ENCODE measurements around the gene ATP12A.
A peak's percentile ranks its signal among the peaks of the same experiment; 100 is the strongest.

Gene ATP12A

DNA sequence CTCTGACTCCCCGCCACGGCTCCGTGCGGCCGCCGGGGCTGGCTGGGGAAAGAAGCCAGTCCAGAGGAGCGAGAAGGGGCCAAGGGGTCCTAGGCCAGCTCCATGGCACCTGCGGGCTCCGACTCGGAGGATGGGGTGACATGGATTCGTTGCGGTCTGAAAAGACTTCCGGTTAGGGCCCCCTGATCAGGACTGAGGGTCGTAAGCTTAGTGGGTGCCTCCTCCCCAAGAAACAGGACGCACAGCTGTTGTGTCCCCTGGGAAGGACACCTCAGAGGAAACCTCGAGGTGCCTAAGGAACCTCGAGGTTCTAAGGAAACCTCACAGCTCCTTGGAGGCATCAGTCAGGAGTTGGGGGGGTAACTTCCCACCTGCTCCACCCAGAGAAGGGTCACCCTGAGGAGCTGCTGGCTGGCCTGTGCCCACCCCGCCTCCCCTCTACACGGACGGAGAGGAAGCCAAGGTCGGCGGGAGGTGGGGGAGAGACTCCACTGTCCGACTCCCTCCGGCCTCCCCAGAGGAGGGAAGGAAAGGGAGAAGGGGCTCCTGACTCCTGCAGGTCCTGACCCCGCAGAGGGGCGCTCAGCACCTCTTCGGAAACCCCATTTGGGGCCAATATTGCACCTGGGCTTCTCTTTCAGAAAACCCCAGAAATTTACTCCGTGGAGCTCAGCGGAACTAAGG, 855 bp downstream of the ATP12A start:
- no peak for TF ChIP-seq CTCF (IDR thresholded peaks at IDR 0.05)
- Mint-ChIP-seq H3K4me3 (peak overlapping the region; percentile 35), H3K27ac (no peak overlapping the region), H3K9me3 (no peaks in the 10 kb centered on the region), H3K36me3 (ENCODE audit: low read depth) (no peaks in the 10 kb centered on the region), H3K4me1 (peaks cover 35% of the 10 kb centered on the region), H3K27me3 (ENCODE audit: low read depth, poor library complexity) (peaks cover 64% of the 10 kb centered on the region)
- DNase-seq: no peak

DNA sequence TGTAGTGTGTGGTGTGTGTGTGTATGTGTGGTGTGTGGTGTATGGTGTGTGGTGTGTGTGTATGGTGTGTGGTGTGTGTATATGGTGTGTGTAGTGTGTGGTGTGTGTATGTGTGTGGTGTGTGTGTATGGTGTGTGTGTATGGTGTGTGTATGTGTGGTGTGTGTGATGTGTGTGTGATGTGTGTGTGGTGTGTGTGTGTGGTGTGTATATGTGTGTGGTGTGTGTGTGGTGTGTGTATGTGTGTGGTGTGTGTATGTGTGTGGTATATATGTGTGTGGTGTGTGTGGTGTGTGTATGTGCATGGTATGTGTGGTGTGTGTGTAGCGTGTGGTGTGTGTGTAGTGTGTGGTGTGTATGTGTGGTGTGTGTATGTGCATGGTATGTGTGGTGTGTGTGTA, 1.7 kb downstream of the ATP12A start:
- H3K4me3 Mint-ChIP-seq: no peak overlapping the region
- H3K27ac Mint-ChIP-seq: no peak overlapping the region
- H3K4me1 Mint-ChIP-seq: peaks cover 40% of the 10 kb centered on the region

GRCh38 chr13:24682353-24682752, 2.1 kb downstream of the ATP12A start:
- DNase-seq: no peak
- H3K9me3 Mint-ChIP-seq: peaks cover 5% of the 10 kb centered on the region
- peaks cover 53% of the 10 kb centered on the region for H3K27me3 Mint-ChIP-seq (ENCODE audit: low read depth, poor library complexity)
- no peaks in the 10 kb centered on the region for H3K36me3 Mint-ChIP-seq (ENCODE audit: low read depth)
- no peak overlapping the region for H3K27ac Mint-ChIP-seq
- TF ChIP-seq CTCF (IDR thresholded peaks at IDR 0.05): no peak
- H3K4me3 Mint-ChIP-seq: no peak overlapping the region
- H3K4me1 Mint-ChIP-seq: peaks cover 42% of the 10 kb centered on the region

More for the DNA sequence above, 1.7 kb downstream of the ATP12A start:
- no peaks in the 10 kb centered on the region for H3K36me3 Mint-ChIP-seq (ENCODE audit: low read depth)
- peaks cover 56% of the 10 kb centered on the region for H3K27me3 Mint-ChIP-seq (ENCODE audit: low read depth, poor library complexity)
- TF ChIP-seq CTCF (IDR thresholded peaks at IDR 0.05): no peak
- DNase-seq: no peak
- peaks cover 5% of the 10 kb centered on the region for H3K9me3 Mint-ChIP-seq

DNA sequence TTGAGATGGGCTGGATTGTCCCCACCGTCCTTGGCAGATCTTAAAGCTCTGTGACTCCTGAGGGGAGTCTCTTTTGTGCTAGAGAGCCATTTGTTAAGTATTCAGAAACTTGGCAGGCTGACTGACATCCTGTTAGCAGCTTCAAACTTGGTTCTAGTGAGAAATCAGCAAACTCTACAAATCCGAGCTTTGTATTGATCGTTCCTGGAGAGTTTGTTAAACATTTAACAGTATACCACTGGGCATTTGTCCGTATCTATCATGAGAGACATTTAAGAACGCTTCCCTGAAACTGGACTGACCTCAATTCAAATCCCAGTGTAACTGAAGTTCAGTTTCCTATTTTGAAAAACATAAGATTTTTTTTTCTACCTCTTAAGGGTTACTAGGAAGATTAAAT, 3.1 kb downstream of the ATP12A start:
- no peak overlapping the region for H3K4me3 Mint-ChIP-seq
- peaks cover 49% of the 10 kb centered on the region for H3K27me3 Mint-ChIP-seq (ENCODE audit: low read depth, poor library complexity)
- no peak overlapping the region for H3K27ac Mint-ChIP-seq
- peaks cover 5% of the 10 kb centered on the region for H3K9me3 Mint-ChIP-seq
- TF ChIP-seq CTCF (IDR thresholded peaks at IDR 0.05): no peak
- no peak for DNase-seq
- H3K4me1 Mint-ChIP-seq: peaks cover 52% of the 10 kb centered on the region
- H3K36me3 Mint-ChIP-seq (ENCODE audit: low read depth): no peaks in the 10 kb centered on the region

- no peaks in the 10 kb centered on the region for H3K36me3 Mint-ChIP-seq (ENCODE audit: low read depth)
- peaks cover 5% of the 10 kb centered on the region for H3K9me3 Mint-ChIP-seq
- peak; percentile 87 for TF ChIP-seq CTCF (IDR thresholded peaks at IDR 0.05)
- peak; percentile 83 for DNase-seq
- peaks cover 58% of the 10 kb centered on the region for H3K4me1 Mint-ChIP-seq
- H3K4me3 Mint-ChIP-seq: no peak overlapping the region
- H3K27ac Mint-ChIP-seq: no peak overlapping the region
- H3K27me3 Mint-ChIP-seq (ENCODE audit: low read depth, poor library complexity): peaks cover 44% of the 10 kb centered on the region
These were observed 3.8 kb downstream of the ATP12A start for GRCh38 chr13:24683838-24684599.
